Sigmoid colon (tissue), 4 donors: ENCODE data around the gene FOXD2.

Experiments used
- CTCF ChIP-seq, 4 experiments: fragments of 450-650 bp in 3 of 4; fragments of 200-600 bp in 1 of 4; IDR thresholded peaks; one replicate each; pipeline ENCODE4 v1.5.1; 2016 to 2019; ENCODE audit warnings: antibody characterized with exemption in 4 of 4, mild to moderate bottlenecking in 3 of 4, moderate library complexity in 2 of 4
- EP300 ChIP-seq, 4 donors: sonication (generic); formaldehyde crosslinking; IDR thresholded peaks; one replicate each; pipeline ENCODE4 v1.6.1; 2017; ENCODE audit warnings: antibody characterized with exemption in 4 of 4
- POLR2A ChIP-seq, 2 donors: fragments of 450-650 bp; IDR thresholded peaks; one replicate each; pipeline ENCODE4 v1.6.1; 2016; ENCODE audit warnings: antibody characterized with exemption in 2 of 2, mild to moderate bottlenecking in 2 of 2, moderate library complexity in 2 of 2
- POLR2AphosphoS5 ChIP-seq, 4 donors: sonication (generic); formaldehyde crosslinking; IDR thresholded peaks; one replicate each; pipeline ENCODE4 v1.6.1; 2017; ENCODE audit warnings: antibody characterized with exemption in 4 of 4

- TF ChIP-seq CTCF (IDR thresholded peaks at IDR 0.05): no peak
- TF ChIP-seq POLR2A (IDR thresholded peaks at IDR 0.05): no peak
- no peak for TF ChIP-seq EP300 (IDR thresholded peaks at IDR 0.05)
- no peak for TF ChIP-seq POLR2AphosphoS5 (IDR thresholded peaks at IDR 0.05)
Observed at GRCh38 chr1:47407481-47407880, 30.4 kb upstream of the FOXD2 start.
